HG03135 (cell line): ENCODE measurements around the gene PRKCD.

ENCODE experiments used
- ATAC-seq: cut with Tn5 transposase; IDR thresholded peaks from one replicate; pipeline ENCODE4 v1.9.1; 2021; ENCODE audit warnings: mild to moderate bottlenecking, moderate library complexity; ENCODE audit not compliant: unreplicated experiment

Gene PRKCD

GRCh38 chr3:53213276-53213675 is 52.3 kb downstream of the PRKCD start:
- no peak for ATAC-seq

GRCh38 chr3:53215816-53216215 is 54.8 kb downstream of the PRKCD start:
- ATAC-seq, result no peak

GRCh38 chr3:53216723-53217122 is 55.7 kb downstream of the PRKCD start:
- ATAC-seq, result no peak

- no peak for ATAC-seq
Observed at GRCh38 chr3:53217175-53217574, 56.2 kb downstream of the PRKCD start.

- no peak for ATAC-seq
Observed at GRCh38 chr3:53218131-53218530, 57.1 kb downstream of the PRKCD start.

GRCh38 chr3:53219895-53220483 is 59.0 kb downstream of the PRKCD start:
- peak; percentile 76 for ATAC-seq

- no peak for ATAC-seq
Observed at GRCh38 chr3:53221345-53221744, 60.3 kb downstream of the PRKCD start.

- no peak for ATAC-seq
Observed at GRCh38 chr3:53221827-53222182, 60.8 kb downstream of the PRKCD start.

- ATAC-seq, result no peak
Observed at GRCh38 chr3:53222183-53222901, 61.3 kb downstream of the PRKCD start.

- no peak for ATAC-seq
Observed at GRCh38 chr3:53223025-53223424, 62.0 kb downstream of the PRKCD start.

- ATAC-seq, result no peak
Observed at GRCh38 chr3:53223541-53223966, 62.5 kb downstream of the PRKCD start.

GRCh38 chr3:53224026-53224425 is 63.0 kb downstream of the PRKCD start:
- ATAC-seq, result no peak

GRCh38 chr3:53224536-53224935 is 63.5 kb downstream of the PRKCD start:
- ATAC-seq, result no peak

- ATAC-seq, result no peak
Observed at GRCh38 chr3:53225181-53225580, 64.2 kb downstream of the PRKCD start.

- ATAC-seq, result no peak
Observed at GRCh38 chr3:53225651-53226050, 64.6 kb downstream of the PRKCD start.

- ATAC-seq, result no peak
Observed at GRCh38 chr3:53226142-53226840, 65.3 kb downstream of the PRKCD start.

- ATAC-seq, result no peak
Observed at GRCh38 chr3:53226841-53227407, 65.9 kb downstream of the PRKCD start.

GRCh38 chr3:53227993-53228885 is 67.2 kb downstream of the PRKCD start:
- ATAC-seq, result no peak

GRCh38 chr3:53229171-53229570 is 68.2 kb downstream of the PRKCD start:
- ATAC-seq, result no peak

GRCh38 chr3:53229606-53230005 is 68.6 kb downstream of the PRKCD start:
- no peak for ATAC-seq
